Naive thymus-derived CD8-positive, alpha-beta T cell (primary cell): ENCODE measurements around the gene NTN1. TPM values are rescaled to one million over a fixed set of nuclear protein-coding genes. Genes with fewer than 3 reads are reported as not detected.

ENCODE experiments used
- ATAC-seq, 2 donors: fragments of 150-1000 bp; cut with Tn5 transposase in 1 of 2; sonication (Bioruptor Pico), chemical (Tn5 transposase) in 1 of 2; 1 replicate in 1 of 2; 2 replicates in 1 of 2; pipeline ENCODE4 v1.10.0; 2021; ENCODE audit warnings: mild to moderate bottlenecking in 2 of 2, moderate library complexity in 2 of 2
- POLR2A ChIA-PET: fragments of 350-600 bp; sonication (Branson Sonifier 250); formaldehyde crosslinking; loops from one replicate; lab custom pipeline; 2021; ENCODE audit warnings: antibody characterized with exemption; lab: Charles Lee
- DNase-seq, 10 donors: peaks; one replicate each; pipeline versions ENCODE4 v3.0.0 to v3.0.0-alpha.2; 2020 to 2022
- H3K27ac Mint-ChIP-seq, 10 donors: one replicate each; pipeline ENCODE4 v1.8.0; 2020 to 2022; ENCODE audit warnings: mild to moderate bottlenecking in 10 of 10, mixed read lengths in 10 of 10, moderate library complexity in 4 of 10, inconsistent platforms in 1 of 10
- H3K27me3 Mint-ChIP-seq, 5 donors: one replicate each; pipeline ENCODE4 v1.8.0; 2021 to 2022; ENCODE audit warnings: mixed read lengths in 5 of 5
- H3K36me3 Mint-ChIP-seq, 3 donors: one replicate each; pipeline ENCODE4 v1.8.0; 2020 to 2022; ENCODE audit warnings: mixed read lengths in 3 of 3, mild to moderate bottlenecking in 2 of 3, inconsistent platforms in 1 of 3
- H3K4me1 Mint-ChIP-seq, 4 donors: one replicate each; pipeline ENCODE4 v1.8.0; 2021 to 2022; ENCODE audit warnings: mixed read lengths in 4 of 4
- H3K4me3 Mint-ChIP-seq, 10 donors: one replicate each; pipeline ENCODE4 v1.8.0; 2020 to 2022; ENCODE audit warnings: mild to moderate bottlenecking in 10 of 10, mixed read lengths in 10 of 10, moderate library complexity in 6 of 10, inconsistent platforms in 1 of 10
- H3K9me3 Mint-ChIP-seq, 9 donors: one replicate each; pipeline ENCODE4 v1.8.0; 2020 to 2022; ENCODE audit warnings: mixed read lengths in 9 of 9, mild to moderate bottlenecking in 3 of 9, inconsistent platforms in 1 of 9, moderate library complexity in 1 of 9
- polyA plus RNA-seq, 3 donors: library from polyadenylated mRNA; unstranded; fragments of 300-500 nt; fragmentation: Illumina TruSeq; gene quantifications; one replicate each; pipeline ENCODE4 v1.2.3, GENCODE V29; 2021
- total RNA-seq, 8 experiments: library from RNA in 2 of 8; stranded (reverse) in 2 of 8; gene quantifications; one replicate each; pipeline ENCODE4 v1.2.3 and lab custom pipeline; 2021 to 2026

NTN1 gene
- total and polyA plus RNA-seq, 5 experiments from 2014 or later, result 0.05 TPM; not detected in 4

GRCh38 chr17:9232591-9233270 lies 211.4 kb downstream of the NTN1 start:
- Mint-ChIP-seq H3K27me3 (peaks cover 0 to 7% (median 0%) of the 10 kb centered on the region in 5 donors), H3K9me3 (no peaks in the 10 kb centered on the region), H3K4me3 (no peak overlapping the region), H3K36me3 (no peaks in the 10 kb centered on the region), H3K27ac (peak overlapping the region in 1 of 10 donors; percentile 27), H3K4me1 (peaks cover 0 to 2% (median 0%) of the 10 kb centered on the region in 4 donors)
- POLR2A ChIA-PET, result no interaction called here
- ATAC-seq (no peak), DNase-seq (no peak)

DNA sequence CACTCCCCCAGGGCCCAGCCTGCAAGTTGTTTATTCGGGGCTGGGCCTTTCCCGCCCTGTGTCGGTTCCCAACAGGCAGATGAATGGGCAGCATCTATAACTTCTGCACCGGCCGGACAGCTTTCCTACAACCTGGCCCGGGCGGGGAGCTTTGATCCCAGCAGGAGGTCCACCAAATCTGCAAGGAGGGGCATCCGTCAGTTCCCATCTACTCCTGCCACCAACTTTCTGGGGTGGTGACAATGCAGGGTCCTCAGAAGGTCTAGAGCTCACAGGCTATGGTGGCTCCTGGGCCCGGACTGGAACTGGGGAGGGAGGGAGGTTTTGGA lies 211.9 kb downstream of the NTN1 start:
- H3K4me3 Mint-ChIP-seq, result no peak overlapping the region
- H3K4me1 Mint-ChIP-seq, result peaks cover 0 to 2% (median 0%) of the 10 kb centered on the region in 4 donors
- H3K27me3 Mint-ChIP-seq, result peaks cover 0 to 7% (median 0%) of the 10 kb centered on the region in 5 donors
- POLR2A ChIA-PET, result no interaction called here
- ATAC-seq (no peak), DNase-seq (peak in 1 of 10 donors; percentile 50)
- H3K27ac Mint-ChIP-seq, result no peak overlapping the region
- no peaks in the 10 kb centered on the region for H3K36me3 Mint-ChIP-seq
- H3K9me3 Mint-ChIP-seq, result no peaks in the 10 kb centered on the region

DNA sequence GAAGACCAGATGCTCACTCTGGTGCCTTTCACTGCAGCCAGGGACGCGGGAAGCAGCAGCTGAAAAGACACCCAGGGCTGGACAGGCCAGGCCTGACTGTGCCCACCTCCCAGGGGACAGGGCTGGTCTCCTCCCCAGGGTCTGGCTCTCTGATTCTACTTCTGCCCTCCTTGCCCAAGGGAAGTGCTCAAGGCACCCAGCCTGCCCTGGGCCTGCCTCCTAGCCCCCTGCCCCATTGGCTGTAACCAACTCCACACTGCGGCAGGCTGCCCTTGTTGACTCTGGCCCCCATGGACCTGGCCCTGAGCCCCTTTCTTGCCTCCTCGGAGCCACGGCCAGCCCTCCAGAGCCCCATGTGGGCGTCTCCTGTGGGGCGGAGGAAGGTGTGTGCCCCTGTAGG lies 212.5 kb downstream of the NTN1 start:
- H3K4me3 Mint-ChIP-seq, result no peak overlapping the region
- no peaks in the 10 kb centered on the region for H3K9me3 Mint-ChIP-seq
- H3K4me1 Mint-ChIP-seq, result peaks cover 0 to 3% (median 2%) of the 10 kb centered on the region in 4 donors
- H3K27ac Mint-ChIP-seq, result no peak overlapping the region
- ATAC-seq (no peak), DNase-seq (no peak)
- H3K36me3 Mint-ChIP-seq, result no peaks in the 10 kb centered on the region
- peaks cover 0 to 7% (median 0%) of the 10 kb centered on the region in 5 donors for H3K27me3 Mint-ChIP-seq
- POLR2A ChIA-PET, result no interaction called here

GRCh38 chr17:9234389-9234945 lies 213.2 kb downstream of the NTN1 start:
- Mint-ChIP-seq H3K9me3 (no peaks in the 10 kb centered on the region), H3K27me3 (peaks cover 0 to 7% (median 0%) of the 10 kb centered on the region in 5 donors), H3K4me1 (peaks cover 0 to 10% (median 5%) of the 10 kb centered on the region in 4 donors), H3K27ac (no peak overlapping the region), H3K4me3 (no peak overlapping the region), H3K36me3 (no peaks in the 10 kb centered on the region)
- ATAC-seq, result no peak
- POLR2A ChIA-PET, result no interaction called here
- no peak for DNase-seq

- no peak overlapping the region for H3K4me3 Mint-ChIP-seq
- peak overlapping the region in 1 of 10 donors; percentile 73 for H3K27ac Mint-ChIP-seq
- H3K27me3 Mint-ChIP-seq, result peaks cover 0 to 7% (median 0%) of the 10 kb centered on the region in 5 donors
- H3K36me3 Mint-ChIP-seq, result no peaks in the 10 kb centered on the region
- DNase-seq (no peak), ATAC-seq (no peak)
- H3K4me1 Mint-ChIP-seq, result peaks cover 0 to 12% (median 6%) of the 10 kb centered on the region in 4 donors
- POLR2A ChIA-PET, result no interaction called here
- no peaks in the 10 kb centered on the region for H3K9me3 Mint-ChIP-seq
Measured at GRCh38 chr17:9235346-9235745, 214.0 kb downstream of the NTN1 start.

DNA sequence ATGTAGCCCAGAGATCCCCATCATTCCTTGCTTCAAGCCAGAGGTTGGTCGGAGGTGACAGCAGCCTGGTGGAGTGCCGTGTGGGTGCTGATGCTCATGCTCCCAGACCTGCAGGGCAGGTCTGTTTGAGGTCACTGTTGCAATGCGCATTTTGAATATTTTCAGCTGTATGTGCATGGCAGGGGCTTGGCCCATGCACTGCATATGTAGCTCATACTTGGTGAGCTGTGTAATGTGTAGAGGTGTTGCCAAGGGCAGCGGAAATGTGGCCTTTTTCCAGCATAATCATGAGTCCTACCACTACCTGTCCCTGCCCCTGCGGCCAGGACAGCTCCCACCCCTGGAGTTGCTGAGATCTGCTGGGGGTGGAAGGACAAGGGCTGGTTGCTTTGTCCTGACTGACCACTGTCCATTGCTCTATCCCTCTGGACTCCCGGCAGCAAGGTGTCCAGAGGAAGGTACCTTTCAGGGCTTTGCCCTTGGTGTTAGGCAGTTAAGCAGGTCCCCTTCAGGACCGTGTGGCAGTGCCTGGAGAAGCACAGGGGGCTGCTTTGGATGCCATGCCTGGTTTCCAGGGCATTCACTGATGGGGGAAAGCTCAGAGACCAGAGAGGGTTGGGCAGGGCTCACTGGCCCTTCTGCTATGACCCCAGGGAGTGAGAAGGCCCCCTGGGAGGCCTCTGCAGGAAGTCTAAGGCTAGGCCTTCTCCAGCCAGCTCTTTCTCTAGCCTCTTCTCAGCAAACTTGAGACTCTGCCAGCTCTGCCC lies 215.2 kb downstream of the NTN1 start:
- POLR2A ChIA-PET, result no interaction called here
- Mint-ChIP-seq H3K27me3 (peaks cover 0 to 5% (median 0%) of the 10 kb centered on the region in 5 donors), H3K9me3 (no peaks in the 10 kb centered on the region), H3K4me1 (peaks cover 2 to 19% (median 8%) of the 10 kb centered on the region in 4 donors), H3K27ac (no peak overlapping the region), H3K4me3 (no peak overlapping the region), H3K36me3 (no peaks in the 10 kb centered on the region)
- no peak for ATAC-seq
- DNase-seq, result no peak

DNA sequence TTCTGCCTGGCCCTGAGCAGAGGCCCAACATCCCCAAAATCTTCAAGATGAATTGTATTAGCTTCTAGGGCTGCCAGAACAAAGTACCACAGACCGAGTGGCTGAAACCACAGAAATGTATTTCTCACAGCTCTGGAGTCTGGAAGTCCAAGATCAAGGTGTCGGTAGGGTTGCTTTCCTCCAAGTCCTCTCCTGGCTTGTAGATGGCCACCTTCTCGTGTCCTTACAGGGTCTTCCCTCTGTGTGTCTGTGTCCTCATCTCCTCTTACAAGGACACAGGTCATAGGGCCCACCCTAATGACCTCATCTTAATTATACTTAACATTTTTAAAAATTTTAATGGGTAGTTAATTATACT lies 215.7 kb downstream of the NTN1 start:
- H3K27ac Mint-ChIP-seq, result no peak overlapping the region
- DNase-seq (no peak), ATAC-seq (no peak)
- no peak overlapping the region for H3K4me3 Mint-ChIP-seq
- H3K27me3 Mint-ChIP-seq, result peaks cover 0 to 5% (median 0%) of the 10 kb centered on the region in 5 donors
- H3K9me3 Mint-ChIP-seq, result no peaks in the 10 kb centered on the region
- H3K4me1 Mint-ChIP-seq, result peaks cover 2 to 19% (median 10%) of the 10 kb centered on the region in 4 donors
- POLR2A ChIA-PET, result interaction anchor here (0.5 kb wide), 1 partner anchor 38 kb away, joined by 4 read pairs; no protein-coding TSS in a partner anchor
- H3K36me3 Mint-ChIP-seq, result no peaks in the 10 kb centered on the region

DNA sequence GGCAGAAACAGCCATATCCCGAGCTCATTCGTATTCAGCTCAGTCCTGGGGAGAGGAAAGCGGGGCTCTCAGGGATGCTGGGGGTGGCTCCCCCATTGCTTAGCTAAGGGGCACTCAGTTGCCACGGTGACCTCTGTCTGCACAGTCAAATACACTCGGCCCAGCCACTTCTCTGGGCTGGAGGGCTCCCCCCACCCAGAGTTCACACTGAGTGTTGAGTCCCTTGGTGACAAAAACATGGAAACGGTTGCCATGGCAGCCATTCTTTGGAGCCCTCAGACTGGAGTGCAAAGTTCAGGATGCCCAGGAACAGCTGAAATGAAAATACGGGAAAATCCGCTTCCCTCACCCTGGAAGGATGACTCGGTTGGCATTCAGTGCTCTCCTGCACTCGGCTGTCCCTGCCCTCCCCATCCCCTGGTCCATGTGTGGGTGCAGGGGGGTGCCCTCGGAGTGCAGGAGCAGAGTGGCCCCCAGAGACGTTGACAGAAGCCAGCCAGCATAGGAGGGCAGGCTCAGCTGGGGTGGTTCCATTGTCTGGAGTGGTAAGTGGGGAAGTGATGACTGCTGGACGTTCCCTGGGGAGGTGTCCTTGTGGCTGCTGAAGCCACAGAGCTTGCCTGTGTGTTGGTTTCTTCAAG lies 216.5 kb downstream of the NTN1 start:
- H3K4me3 Mint-ChIP-seq, result peak overlapping the region in 6 of 10 donors; percentile 22 to 54 (median 35)
- POLR2A ChIA-PET, result interaction anchor here (0.5 kb wide), 1 partner anchor 37 kb away, joined by 4 read pairs; no protein-coding TSS in a partner anchor
- ATAC-seq (no peak), DNase-seq (no peak)
- H3K4me1 Mint-ChIP-seq, result peaks cover 2 to 19% (median 10%) of the 10 kb centered on the region in 4 donors
- H3K27ac Mint-ChIP-seq, result no peak overlapping the region
- H3K27me3 Mint-ChIP-seq, result peaks cover 0 to 5% (median 0%) of the 10 kb centered on the region in 5 donors
- no peaks in the 10 kb centered on the region for H3K36me3 Mint-ChIP-seq
- H3K9me3 Mint-ChIP-seq, result no peaks in the 10 kb centered on the region

GRCh38 chr17:9238340-9239245 lies 217.3 kb downstream of the NTN1 start:
- POLR2A ChIA-PET, result no interaction called here
- Mint-ChIP-seq H3K4me3 (peak overlapping the region; percentile 22 to 87 (median 80)), H3K9me3 (no peaks in the 10 kb centered on the region), H3K36me3 (no peaks in the 10 kb centered on the region), H3K4me1 (peaks cover 2 to 19% (median 10%) of the 10 kb centered on the region in 4 donors), H3K27me3 (peaks cover 0 to 3% (median 0%) of the 10 kb centered on the region in 5 donors), H3K27ac (peak overlapping the region in 4 of 10 donors; percentile 43 to 71 (median 51))
- no peak for DNase-seq
- no peak for ATAC-seq

DNA sequence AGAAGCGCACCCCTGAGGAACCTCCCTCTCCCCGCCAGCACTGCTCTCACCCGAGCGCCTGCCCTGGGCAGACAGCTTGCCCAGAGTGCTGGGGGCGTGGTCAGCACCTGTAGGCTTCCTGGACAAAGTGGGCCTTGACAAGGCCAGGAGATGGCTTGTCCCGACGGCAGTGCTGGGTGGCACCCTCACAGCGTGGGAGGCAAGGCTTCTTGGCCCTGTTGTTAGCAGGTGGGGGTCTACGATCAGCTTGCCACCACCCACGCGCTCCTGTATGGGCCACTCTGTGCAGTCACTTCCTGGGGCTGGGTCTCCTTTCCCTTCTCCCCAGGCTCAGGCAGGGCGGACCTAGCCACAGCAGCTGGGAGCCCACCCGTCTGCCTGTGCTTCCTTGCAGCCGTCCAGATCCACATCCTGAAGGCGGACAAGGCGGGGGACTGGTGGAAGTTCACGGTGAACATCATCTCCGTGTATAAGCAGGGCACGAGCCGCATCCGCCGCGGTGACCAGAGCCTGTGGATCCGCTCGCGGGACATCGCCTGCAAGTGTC lies 218.0 kb downstream of the NTN1 start:
- no peaks in the 10 kb centered on the region for H3K9me3 Mint-ChIP-seq
- peak; percentile 11 to 24 for ATAC-seq
- POLR2A ChIA-PET, result no interaction called here
- DNase-seq, result no peak
- H3K36me3 Mint-ChIP-seq, result no peaks in the 10 kb centered on the region
- peak overlapping the region; percentile 78 to 87 (median 81) for H3K4me3 Mint-ChIP-seq
- peak overlapping the region in 8 of 10 donors; percentile 31 to 77 (median 54) for H3K27ac Mint-ChIP-seq
- peaks cover 0 to 3% (median 0%) of the 10 kb centered on the region in 5 donors for H3K27me3 Mint-ChIP-seq
- H3K4me1 Mint-ChIP-seq, result peaks cover 2 to 19% (median 10%) of the 10 kb centered on the region in 4 donors

GRCh38 chr17:9239793-9240658 lies 218.7 kb downstream of the NTN1 start:
- Mint-ChIP-seq H3K36me3 (no peaks in the 10 kb centered on the region), H3K9me3 (no peaks in the 10 kb centered on the region), H3K4me1 (peaks cover 2 to 19% (median 10%) of the 10 kb centered on the region in 4 donors), H3K27me3 (peaks cover 0 to 3% (median 0%) of the 10 kb centered on the region in 5 donors), H3K4me3 (peak overlapping the region; percentile 78 to 87 (median 81)), H3K27ac (peak overlapping the region in 7 of 10 donors; percentile 36 to 77 (median 55))
- ATAC-seq (peak; percentile 81 to 86), DNase-seq (peak; percentile 53 to 79 (median 68))
- POLR2A ChIA-PET, result no interaction called here
